C4-2B (cell line): ENCODE measurements around the gene C18orf63.

Source experiments
- CTCF ChIP-seq: fragments of 450-650 bp; conservative IDR thresholded peaks from 2 replicates; pipeline ENCODE4 v1.5.1; 2017; ENCODE audit warnings: mild to moderate bottlenecking
- ZFX ChIP-seq: fragments of 450-650 bp; IDR thresholded peaks from 2 replicates; pipeline ENCODE4 v1.6.1; 2017

- TF ChIP-seq CTCF = no peak
- TF ChIP-seq ZFX = no peak
Observed at GRCh38 chr18:74387383-74387782, 71.7 kb downstream of the C18orf63 start.
